TTC549 (cell line): ENCODE results near the gene ACY1.
"Not testable (repeated sequence)": the region's sequence is repeated elsewhere in the genome, so short reads cannot be mapped to it uniquely, and the experiment has no call there.

Experiments used
- FAIRE-seq: peaks from 2 replicates; lab custom pipeline; 2012; peaks lifted over from hg19 to GRCh38; lab: Jason Lieb, UNC

The ACY1 gene

DNA sequence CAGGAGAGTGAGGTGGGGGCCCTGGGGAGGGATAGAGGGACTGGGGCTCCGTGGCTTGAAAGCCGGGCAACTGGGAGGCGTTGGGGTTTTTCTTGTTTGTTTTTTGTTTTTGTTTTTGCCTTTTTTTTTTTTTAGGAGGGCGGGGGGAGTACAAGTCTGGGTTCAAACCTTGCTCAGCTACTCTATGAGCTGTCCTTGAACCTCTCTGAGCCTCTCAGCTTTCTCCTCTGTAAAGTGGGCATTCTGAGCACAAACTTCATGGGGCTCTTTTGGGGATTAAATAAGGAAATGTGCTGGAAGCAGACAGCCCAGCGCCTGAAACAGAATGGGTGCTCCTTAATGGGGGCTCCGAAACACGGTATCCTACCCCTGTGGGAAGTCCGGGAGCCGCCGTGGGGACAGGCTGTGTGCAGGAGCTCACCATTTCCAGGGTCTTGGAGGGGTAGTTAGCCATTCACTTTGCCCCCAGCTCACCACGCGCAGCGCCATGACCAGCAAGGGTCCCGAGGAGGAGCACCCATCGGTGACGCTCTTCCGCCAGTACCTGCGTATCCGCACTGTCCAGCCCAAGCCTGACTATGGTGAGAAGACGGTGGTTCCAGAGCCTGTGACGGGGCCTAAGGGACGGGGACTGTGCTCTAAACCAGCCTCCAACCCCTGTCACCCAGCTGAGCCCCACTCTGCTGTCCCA lies 388 bp downstream of the ACY1 start:
- no peak for FAIRE-seq

DNA sequence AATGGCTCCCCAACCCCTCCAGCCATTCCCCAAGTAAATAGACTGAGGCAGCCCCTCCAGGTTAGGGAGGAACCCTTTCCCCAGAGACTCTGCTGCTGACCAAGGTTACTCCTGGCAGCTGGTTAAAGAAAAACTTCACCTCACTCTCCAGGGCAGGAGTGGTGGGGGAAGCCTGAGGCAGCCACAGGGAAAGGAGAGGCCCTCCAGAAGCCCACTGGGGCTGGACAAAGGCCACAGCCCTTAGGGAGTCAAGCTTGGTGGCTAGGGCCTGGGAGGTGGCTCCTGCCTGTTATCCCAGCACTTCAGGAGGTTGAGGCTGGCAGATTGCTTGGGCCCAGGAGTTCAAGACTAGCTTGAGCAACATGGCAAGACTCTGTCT lies 923 bp downstream of the ACY1 start:
- FAIRE-seq = no peak

DNA sequence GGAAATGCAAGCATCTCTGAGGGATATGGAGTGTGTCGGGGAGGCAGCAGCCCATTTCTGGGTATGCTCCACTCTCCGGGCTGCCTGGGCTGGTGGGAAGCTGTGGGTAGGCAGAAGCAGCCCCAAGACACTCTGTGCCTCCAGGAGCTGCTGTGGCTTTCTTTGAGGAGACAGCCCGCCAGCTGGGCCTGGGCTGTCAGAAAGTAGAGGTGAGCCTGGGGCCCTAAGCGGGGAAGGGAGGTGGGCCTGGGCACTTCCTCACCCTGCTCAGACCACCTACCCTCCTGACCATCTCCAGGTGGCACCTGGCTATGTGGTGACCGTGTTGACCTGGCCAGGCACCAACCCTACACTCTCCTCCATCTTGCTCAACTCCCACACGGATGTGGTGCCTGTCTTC lies 1.7 kb downstream of the ACY1 start:
- no peak for FAIRE-seq

DNA sequence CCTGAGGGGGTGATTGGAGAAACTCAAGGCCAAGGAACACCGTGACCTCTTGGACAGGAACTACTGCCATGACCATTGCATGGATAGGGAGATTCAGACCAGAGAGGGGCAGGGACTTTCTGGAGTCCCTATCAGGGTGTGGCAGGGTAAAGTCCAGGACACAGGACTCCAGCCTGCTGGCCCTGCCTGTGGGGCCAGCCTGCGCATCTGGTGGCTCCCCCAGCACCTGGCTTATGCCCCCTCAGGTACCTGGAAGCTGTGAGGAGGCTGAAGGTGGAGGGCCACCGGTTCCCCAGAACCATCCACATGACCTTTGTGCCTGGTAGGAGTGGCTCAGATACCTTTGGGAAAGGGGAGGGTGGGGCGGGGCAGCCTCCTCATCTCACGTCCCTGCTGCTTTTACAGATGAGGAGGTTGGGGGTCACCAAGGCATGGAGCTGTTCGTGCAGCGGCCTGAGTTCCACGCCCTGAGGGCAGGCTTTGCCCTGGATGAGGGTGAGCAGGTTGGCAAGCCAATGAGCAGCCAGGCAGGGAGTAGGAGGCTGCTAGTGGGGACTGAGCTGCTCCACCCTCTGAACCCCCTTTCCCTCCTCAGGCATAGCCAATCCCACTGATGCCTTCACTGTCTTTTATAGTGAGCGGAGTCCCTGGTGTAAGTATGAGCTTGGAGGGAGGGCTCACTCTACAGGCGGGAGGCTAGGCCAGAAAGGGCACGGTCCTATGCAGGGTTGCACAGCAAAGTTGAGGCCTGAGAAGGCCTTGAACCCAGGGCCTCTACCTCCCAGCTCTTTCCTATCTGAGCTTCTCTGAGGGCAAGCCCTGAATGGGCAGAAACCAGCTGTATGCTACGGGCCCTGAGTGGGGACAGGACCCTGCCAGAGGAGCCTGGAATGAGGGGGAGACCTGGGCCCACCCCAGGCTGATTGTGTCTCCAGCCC lies 2.9 kb downstream of the ACY1 start:
- no peak for FAIRE-seq

DNA sequence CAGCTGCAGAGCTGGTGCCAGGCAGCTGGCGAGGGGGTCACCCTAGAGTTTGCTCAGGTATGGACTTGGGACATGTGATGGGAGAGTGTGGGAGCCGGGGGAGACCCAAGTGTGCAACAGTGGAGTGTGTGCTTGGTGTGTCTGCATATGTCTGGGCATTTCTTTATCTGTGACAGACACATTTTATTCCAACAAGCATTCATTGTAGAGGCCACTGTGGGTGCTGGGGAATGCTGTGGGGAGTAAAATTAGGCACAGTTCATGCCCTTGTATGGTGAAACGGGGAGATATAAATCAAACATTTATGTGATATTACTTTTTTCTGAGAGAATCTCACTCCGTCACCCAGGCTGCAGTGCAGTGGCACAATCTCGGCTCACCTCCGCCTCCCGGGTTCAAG lies 4.2 kb downstream of the ACY1 start:
- FAIRE-seq = no peak

DNA sequence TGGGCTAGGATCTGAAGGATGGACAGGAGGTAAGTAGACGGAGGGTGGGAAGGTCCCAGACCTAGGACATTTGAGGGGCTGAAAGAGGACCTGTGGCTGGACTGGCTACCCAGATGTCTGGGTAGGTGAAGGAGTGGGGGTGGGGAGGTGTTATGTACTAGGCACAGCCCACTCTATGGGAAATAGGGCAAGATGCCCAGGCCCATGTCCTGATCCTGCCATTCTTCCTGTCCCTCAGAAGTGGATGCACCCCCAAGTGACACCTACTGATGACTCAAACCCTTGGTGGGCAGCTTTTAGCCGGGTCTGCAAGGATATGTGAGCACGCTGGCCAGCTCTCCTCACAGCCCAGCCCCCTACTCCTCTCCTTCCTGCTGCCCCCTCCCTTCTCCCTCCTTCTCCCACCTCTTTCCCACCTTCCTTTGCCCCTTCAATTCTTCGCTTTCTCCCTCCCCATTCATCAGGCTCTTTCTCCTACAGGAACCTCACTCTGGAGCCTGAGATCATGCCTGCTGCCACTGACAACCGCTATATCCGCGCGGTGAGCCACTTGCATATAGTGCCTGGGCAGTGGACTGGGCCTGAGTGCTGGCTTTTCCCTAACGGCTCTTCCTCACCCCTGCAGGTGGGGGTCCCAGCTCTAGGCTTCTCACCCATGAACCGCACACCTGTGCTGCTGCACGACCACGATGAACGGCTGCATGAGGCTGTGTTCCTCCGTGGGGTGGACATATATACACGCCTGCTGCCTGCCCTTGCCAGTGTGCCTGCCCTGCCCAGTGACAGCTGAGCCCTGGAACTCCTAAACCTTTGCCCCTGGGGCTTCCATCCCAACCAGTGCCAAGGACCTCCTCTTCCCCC lies 5.2 kb downstream of the ACY1 start:
- no peak for FAIRE-seq

DNA sequence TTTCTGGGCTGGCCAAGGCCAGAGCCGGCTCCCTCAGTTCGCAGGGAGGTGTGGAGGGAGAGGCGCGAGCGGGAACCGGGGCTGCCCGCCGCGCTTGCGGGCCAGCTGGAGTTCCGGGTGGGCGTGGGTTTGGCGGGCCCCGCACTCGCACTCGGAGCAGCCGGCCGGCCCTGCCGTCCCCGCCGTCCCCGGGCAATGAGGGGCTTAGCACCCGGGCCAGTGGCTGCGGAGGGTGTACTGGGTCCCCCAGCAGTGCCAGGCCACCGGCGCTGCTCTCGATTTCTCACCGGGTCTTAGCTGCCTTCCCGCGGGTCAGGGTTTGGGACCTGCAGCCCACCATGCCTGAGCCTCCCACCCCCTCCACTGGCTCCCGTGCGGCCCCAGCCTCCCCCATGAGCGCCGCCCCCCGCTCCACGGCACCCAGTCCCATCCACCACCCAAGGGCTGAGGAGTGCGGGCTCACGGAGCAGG lies 7.2 kb downstream of the ACY1 start:
- not testable (repeated sequence) for FAIRE-seq

DNA sequence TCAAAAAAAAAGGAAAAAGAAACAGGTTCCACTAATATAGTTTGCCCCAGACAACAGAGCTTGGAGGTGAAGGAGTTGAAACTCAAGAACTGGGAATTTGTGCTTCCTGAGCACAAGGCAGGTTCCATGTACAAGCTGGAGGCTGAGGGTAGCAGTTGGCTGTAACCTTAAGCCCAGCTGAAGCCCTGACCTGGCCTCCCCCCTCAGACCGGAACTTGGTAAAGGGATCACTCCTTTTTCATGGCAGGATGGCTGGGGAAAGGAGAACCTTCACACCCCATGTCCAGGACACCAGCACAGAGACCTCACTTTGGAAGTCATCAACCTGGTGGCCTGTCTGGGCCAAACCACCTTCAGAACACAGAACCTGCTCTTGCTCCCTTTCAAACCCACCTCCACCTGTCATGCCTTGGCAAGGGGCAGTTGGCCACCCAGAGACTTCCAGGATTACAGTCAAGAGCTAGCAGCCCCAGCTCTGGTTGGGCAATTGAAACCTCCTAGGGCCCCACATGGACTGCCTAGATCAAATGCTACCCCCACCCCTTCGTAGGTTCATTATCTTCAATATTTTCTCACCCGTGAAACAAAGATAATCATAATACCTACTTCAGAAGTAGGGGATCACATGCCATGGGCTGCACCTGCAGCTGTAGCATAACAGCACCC lies 8.8 kb downstream of the ACY1 start:
- FAIRE-seq = no peak

DNA sequence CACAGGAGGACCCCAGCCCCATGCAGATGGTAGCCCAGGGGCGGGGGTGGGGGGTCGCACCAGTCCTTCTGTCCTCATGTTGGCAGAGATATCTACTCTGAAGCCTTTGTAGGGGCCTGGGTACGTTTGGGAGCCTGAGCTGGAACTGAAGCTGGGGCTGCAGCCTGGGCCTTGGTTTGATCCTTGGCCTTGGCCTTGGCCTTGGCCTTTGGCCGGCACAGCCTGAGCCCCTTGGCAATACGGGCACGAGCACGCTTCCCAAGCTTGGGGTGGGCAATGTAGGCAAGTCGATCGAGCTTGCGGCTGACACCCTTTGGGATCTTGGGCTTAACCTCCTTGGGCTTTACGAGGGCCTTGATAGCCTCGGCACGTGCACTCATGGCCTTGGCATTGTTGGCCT lies 10.3 kb downstream of the ACY1 start:
- not testable (repeated sequence) for FAIRE-seq

DNA sequence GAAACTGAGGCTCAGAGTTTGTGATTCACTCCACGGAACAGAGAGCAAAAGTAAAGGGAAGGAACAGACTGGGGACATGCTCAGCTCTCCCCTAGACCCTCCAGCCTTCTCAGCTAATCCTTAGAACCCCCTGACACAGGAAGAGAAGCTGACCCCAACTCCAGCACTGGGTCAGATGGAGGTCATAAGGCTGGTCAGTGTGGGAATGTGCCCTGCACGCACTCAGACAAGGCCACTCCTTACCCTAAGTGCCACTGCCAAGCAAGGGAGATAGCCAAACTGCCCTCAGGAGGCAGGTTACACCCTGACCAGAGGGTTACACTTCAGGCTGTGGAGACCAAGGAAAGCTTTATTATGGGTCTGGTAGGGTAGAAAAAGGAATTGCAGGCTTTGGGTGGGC lies 11.2 kb downstream of the ACY1 start:
- FAIRE-seq = no peak

DNA sequence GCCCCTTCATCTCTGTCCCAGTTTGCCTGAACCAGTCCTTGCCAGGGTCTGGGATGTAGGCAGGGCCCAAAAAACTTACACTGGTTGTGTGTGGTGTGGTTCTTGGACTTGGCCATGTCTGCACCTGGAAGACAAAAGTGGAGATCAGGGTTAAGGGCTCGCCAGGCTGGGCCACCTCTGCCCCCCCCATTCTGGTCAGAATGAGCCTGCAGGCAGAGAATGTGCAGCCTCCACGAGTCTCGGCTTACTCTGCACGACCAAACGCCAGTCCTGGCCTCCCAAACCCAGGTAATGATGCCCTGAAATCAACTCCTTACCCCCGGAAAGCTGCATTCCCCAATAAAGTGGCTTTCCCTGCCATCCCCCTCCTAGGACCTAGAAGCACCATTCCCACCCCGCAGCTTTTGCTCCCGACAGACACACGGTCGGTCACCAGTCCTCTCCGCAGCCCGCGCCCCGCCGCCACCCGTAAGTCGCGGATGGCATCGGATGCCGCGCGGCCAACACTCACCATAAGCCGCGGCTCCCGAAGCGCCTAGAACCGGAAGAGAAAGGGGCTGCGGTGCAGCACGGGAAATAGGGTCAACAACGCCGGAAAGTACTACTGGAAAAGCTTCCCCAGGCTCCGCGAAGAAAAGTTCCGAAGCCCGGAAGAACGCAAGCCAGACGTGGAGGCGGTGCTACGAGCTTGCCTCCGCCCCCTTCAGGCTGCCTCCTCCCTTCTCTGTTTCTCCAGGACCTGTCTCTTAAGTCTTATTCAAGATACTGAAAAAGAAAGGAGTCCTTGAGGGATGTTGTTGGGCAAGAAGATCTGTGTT lies 12.2 kb downstream of the ACY1 start, which contains the start of gene RPL29:
TSS of gene RPL29 (minus strand) at position 550 of the 818 bp plus-strand sequence. CDS start at position 116, 434 bp downstream.
- FAIRE-seq = peak; percentile 77

DNA sequence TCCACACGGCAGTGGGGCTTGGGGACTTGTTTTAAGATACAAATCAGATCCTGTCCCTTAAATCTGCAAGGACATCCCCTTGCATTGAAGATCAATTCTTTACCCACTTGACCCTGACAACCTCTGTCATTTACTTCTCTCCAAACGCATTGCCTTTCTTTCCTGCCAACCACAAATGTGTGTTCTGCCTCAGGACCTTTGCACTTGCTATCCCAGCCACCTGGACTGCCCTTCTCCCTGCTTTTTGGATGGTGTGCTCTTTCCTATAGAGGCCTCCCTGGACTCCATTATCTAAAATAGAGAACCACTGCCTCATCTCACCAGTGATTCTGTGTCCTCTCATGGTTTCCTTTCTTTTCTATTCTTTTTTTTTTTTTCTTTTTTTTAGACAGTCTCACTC lies 13.8 kb downstream of the ACY1 start:
- no peak for FAIRE-seq

DNA sequence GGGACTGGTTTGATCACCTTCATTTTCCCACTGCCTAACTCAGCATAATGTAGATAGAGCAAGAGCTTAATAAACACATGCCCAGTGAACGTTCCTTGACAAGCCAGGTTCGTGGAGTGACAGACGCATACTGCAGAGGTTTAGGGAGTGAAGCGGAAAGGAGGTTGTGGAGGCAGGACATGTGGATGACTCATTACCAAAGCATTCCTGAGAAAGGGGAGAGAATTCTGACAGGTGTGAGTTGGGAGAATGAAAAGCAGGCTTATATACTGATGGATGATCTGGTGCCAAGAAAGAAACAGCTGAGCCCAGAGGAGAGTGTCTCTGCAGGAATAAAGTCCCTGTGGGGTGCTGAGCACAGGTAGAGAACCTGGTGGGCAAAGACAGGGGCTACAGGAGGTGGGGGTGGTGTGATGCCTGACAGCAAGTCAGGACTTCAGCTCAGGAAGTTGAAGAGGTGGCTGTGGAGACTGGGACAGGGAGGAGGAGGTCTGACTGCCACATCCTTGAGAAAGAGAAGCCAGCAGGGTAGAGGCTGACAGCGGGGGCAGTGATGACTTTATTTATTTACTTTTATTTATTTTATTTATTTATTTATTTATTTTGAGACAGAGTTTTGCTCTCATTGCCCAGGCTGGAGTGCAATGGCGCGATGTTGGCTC lies 14.7 kb downstream of the ACY1 start:
- FAIRE-seq = no peak

DNA sequence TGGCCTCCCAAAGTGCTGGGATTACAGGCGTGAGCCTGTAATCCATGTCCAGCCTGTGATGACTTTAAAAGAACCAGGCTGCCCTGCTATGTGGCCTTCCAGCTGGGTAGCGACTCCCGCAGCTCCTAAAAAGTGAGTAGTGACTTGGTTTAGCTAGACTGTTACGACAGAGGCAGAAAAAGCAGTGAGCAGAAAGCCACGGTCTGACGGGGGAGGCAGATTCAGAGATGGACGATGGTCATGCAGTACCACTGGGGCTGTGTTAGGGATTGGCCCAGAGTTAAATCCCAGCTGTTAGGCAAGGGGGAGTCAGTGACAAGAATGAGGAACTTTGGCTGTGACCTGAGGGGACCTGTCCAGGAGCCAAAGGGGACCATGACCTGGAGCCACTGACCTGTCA lies 15.4 kb downstream of the ACY1 start:
- FAIRE-seq = no peak

DNA sequence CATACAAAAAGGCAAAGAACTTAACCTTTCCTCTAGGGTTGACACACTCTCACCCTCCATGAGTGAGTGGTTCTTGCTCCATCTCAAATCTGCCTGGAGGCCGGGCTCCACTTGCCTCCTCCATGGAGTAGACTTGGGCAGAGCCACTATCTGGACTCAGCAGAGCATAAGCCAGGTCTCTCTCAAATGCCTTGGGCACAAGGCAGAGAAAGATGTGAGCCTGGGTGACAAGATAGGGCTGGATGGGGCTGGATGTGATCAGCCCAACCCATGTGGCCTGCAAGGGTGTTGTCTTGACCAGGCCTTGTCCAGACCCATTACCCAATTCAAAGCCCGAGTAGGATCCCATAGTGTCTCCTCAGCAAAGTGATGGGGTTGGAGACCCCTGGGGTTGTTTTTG lies 16.5 kb downstream of the ACY1 start:
- no peak for FAIRE-seq

DNA sequence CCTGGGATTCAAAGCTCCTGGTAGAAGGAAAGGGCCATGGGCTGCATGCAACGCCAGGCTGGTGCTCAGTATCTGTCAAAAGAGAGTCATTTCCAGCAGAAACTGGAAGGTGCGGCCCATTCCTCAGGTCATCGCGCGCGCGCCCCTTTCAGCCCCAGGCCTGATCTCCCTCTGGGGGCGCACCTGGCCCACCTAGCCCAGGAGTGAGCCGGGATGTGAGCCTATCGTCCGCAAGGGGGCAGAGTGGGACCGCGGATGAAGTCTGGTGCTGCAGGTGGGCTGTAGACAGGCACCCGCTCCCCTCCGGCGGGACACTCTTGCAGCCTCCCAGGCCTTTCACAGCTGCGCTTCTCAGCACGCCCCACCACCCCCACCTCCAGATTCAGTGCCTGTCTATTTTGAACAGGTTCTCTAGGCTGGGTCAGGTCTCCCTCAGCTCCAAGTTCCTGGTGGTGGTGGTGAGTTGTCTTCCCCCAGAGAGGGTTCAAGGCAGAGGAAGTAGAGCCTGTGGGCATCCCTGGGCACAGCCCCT lies 18.2 kb downstream of the ACY1 start:
- FAIRE-seq = no peak

DNA sequence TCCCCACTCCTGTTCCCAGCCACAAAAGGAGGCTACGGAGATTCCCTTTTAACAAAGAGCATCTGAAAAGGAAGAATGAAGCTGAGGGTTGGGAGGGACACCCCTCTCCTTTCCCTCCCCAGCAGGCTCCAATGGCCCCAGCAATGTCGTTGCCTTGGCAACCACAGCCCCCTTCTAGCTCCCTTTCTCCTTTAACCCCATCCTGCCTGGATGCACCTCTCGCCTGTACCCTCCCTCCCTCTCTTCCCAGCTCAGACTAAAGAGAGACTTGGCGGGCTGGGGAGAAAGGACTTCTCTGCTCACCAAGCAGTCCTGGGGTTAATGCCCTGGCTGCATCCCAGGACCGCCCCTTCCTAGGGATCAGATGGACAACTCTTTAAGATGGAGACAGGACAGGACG lies 19.4 kb downstream of the ACY1 start:
- FAIRE-seq = no peak

DNA sequence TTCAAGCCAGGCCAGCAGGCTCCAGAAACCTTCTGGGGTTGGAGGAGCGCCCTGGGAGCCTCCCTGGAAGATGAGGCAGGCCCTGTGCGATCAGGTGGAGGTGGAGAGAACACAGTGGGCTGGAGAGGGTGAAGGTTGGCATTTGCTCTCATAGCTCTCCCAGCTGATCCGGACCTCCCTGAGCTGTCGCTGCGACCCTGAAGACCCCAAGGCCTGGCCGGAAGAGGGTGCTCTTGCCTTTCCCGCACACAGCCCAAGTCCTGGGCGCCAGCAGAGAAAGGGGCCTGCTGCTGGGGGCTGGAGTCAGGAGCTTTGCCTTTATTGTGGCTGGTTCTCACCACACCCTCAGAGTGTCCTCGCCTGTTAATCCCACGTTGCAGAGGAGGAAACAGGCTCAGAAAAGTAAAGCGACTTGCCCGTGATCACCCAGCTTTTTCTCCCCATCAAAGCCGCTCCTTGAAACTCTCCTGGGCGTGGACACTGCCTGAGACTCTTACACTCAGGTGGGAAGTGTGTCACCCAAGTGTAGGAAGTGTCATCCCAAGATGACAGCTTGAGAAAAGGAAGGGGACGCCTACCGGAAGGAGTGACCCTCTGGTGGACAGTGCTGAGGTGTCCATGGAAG lies 20.9 kb downstream of the ACY1 start:
- no peak for FAIRE-seq

DNA sequence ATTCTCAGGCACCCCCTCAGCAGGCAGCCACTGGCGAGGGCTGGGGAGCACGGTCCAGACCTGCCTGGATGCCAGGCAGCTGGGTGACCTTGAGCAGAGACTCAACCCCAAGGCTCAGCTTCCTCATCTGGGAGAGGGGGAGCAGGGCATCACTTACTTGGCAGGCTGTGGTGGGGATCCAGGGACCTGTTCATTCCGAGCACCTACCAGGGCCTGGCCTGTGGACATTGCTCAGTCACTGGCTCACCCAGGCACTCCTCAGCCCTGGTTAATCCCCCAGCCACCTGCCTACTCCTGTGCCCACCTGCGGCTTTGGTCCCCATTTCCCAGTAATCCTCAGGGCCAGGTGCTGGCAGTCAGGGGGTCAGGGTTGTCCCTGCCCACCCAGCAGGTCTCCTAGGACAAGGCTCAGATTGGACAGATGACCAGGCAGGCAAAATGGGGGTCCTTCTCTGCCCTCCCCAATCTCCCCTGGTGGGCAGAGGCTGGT lies 21.6 kb downstream of the ACY1 start:
- FAIRE-seq = no peak

DNA sequence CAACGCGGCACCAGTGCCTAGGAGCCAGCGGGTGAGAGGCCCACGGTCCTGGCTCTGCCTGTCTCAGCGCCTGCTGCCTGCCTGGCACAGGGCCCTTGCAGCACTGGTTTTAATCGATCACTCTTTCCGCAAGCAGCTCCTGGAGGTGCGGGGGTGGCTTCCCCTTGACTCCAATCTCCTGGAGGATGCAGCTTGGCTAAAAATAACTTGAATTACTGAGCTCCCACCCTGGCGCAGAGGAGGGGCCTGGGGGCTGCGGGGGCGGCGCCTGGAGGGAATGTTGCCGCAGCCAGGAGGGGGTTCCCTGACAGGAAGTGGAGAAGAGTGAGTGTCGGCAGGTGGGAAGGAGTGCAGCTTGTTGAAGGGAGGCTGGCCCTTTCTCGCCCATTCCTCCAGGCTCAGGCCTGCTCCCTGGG lies 22.2 kb downstream of the ACY1 start:
- no peak for FAIRE-seq
